DMS153 treated with DMSO at 0.1 percent for 48 hours (cell line): ENCODE results near the gene GALNT2.

Source experiments
- DNase-seq: peaks from one replicate; lab custom pipeline; 2025; ENCODE audit not compliant: unreplicated experiment; lab: John Stamatoyannopoulos, UW

GALNT2 gene

GRCh38 chr1:230125640-230126528 is 58.8 kb downstream of the GALNT2 start:
- DNase-seq = no peak

GRCh38 chr1:230126529-230127104 is 59.6 kb downstream of the GALNT2 start:
- DNase-seq = no peak

- DNase-seq = no peak
Measured at GRCh38 chr1:230127105-230128054, 60.3 kb downstream of the GALNT2 start.

- no peak for DNase-seq
Measured at GRCh38 chr1:230128569-230129285, 61.7 kb downstream of the GALNT2 start.

- DNase-seq = no peak
Measured at GRCh38 chr1:230129341-230129740, 62.3 kb downstream of the GALNT2 start.

- DNase-seq = no peak
Measured at GRCh38 chr1:230130172-230130944, 63.3 kb downstream of the GALNT2 start.

GRCh38 chr1:230131457-230131856 is 64.4 kb downstream of the GALNT2 start:
- no peak for DNase-seq

- DNase-seq = no peak
Measured at GRCh38 chr1:230132758-230133157, 65.7 kb downstream of the GALNT2 start.

GRCh38 chr1:230135726-230136125 is 68.7 kb downstream of the GALNT2 start:
- DNase-seq = no peak

GRCh38 chr1:230136453-230137336 is 69.7 kb downstream of the GALNT2 start:
- DNase-seq = no peak

- DNase-seq = no peak
Measured at GRCh38 chr1:230137337-230137815, 70.3 kb downstream of the GALNT2 start.

GRCh38 chr1:230138561-230139239 is 71.7 kb downstream of the GALNT2 start:
- DNase-seq = no peak

- no peak for DNase-seq
Measured at GRCh38 chr1:230139315-230139714, 72.3 kb downstream of the GALNT2 start.

- DNase-seq = no peak
Measured at GRCh38 chr1:230139741-230140140, 72.7 kb downstream of the GALNT2 start.

- no peak for DNase-seq
Measured at GRCh38 chr1:230140221-230141020, 73.4 kb downstream of the GALNT2 start.

- DNase-seq = no peak
Measured at GRCh38 chr1:230141021-230141648, 74.1 kb downstream of the GALNT2 start.
